HL-60 (cell line): ENCODE results near the gene MPZ.
"Not testable (repeated sequence)": the region's sequence is repeated elsewhere in the genome, so short reads cannot be mapped to it uniquely, and the experiment has no call there.

ENCODE experiments used
- CTCF ChIP-seq: IDR thresholded peaks from one replicate; pipeline ENCODE4 v1.5.1; 2011; ENCODE audit warnings: low read length, control low read depth, inconsistent platforms; ENCODE audit not compliant: insufficient read depth
- GABPA ChIP-seq: IDR thresholded peaks from 2 replicates; pipeline ENCODE4 v1.6.1; 2012; ENCODE audit warnings: low read depth
- POLR2AphosphoS5 ChIP-seq: IDR thresholded peaks from 2 replicates; pipeline ENCODE4 v1.6.1; 2012; ENCODE audit warnings: low read depth
- REST ChIP-seq: IDR thresholded peaks from 2 replicates; pipeline ENCODE4 v1.6.1; 2012; ENCODE audit warnings: low read depth; ENCODE audit not compliant: insufficient replicate concordance
- SPI1 ChIP-seq: IDR thresholded peaks from 2 replicates; pipeline ENCODE4 v1.6.1; 2012; ENCODE audit warnings: low read depth, mild to moderate bottlenecking, borderline replicate concordance

- not testable (repeated sequence) for TF ChIP-seq CTCF, REST, POLR2AphosphoS5, SPI1, GABPA
Measured at GRCh38 chr1:161315841-161316674, 6.3 kb upstream of the MPZ start.
